ENCODE measurements around the gene CLCN7.

CLCN7 gene
- total RNA-seq = 65.8 to 108 (median 77.1) reads per million in 3 experiments

DNA sequence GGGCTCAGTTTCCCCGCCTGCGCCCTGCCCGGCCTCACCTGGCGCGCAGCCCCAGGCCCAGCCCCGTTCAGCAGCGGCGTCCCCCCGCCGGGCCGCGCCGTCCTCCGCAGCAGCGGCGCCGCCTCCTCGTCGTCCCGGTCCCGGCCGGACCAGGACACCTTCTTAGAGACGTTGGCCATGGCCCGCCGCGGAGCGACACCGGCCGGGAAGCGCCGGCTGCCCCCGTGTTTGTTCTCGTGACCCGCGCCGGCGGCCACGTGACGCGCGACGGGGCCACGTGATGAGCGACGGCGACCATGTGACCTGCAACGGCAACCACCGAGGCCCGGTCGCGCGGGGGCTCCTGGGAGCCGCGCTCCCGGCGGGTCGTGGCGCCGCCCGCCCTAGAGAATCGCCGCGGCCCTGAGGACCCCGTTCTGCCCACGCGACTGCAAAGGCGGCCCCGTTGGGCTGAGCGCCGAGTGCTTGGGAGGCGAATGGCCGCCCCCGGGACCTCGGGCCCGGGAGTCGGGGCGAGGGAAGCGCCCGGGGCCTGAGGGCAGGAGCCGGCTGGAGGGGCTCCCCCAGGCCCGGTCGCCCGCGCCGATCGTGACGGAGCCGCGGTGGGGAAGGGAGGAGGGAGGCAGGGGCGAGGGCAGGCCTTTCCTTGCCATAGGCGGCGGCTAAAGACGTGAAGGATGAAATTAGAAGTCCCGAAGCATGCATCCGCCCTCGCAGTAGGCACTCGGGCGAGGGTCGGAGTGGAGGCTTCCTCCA is at the start of gene CLCN7:
Gene CLCN7 (minus strand): TSS at position 233 of the 756 bp plus-strand sequence. CDS start 54 bp downstream, at position 179.
- peak; percentile 85 for DNase-seq

DNA sequence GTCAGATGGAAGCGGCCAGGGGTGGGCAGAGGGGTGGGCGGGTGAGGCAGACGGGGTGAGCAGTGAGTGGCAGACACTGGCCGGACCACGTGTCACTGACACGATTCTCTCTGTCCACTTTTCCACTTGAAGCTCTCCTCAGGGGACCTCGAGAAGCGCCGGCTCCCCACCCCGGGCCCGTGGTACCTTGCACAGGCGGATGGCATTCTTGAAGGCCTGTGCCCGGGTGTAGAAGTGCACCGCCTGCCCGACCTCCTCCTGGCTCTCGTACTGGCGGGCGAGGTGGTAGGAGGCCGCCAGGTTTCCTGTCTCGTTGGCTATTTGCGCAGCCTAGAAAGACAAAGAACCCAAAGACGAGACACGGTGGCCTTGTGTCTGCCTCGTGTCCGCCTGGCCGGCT is 49.5 kb upstream of the CLCN7 start:
- no peak for DNase-seq

- no peak for DNase-seq
Observed at GRCh38 chr16:1523581-1524245, 48.9 kb upstream of the CLCN7 start.

- DNase-seq = no peak
Observed at GRCh38 chr16:1520461-1520860, 45.6 kb upstream of the CLCN7 start.

DNA sequence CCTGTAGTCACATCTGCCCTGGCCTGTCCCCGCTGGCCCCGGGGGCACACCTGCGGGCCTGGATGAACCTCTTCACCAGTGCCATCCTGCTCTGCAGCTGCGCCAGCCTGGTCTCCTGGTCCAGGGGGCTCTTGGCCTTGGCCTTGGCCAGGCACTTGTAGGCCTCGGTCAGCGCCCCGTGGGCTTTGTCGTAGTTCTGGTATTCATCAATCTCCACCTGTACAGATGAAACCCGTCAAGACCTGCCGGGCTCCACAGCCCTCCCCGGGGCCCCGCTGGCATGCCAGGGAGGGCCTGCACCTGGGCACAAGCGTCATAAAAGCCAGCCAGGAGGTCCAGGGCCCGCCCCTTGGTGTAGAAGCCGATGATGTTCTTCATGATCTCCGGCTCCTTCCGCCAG is 45.0 kb upstream of the CLCN7 start:
- no peak for DNase-seq

GRCh38 chr16:1518626-1519135 is 43.9 kb upstream of the CLCN7 start:
- no peak for DNase-seq

DNA sequence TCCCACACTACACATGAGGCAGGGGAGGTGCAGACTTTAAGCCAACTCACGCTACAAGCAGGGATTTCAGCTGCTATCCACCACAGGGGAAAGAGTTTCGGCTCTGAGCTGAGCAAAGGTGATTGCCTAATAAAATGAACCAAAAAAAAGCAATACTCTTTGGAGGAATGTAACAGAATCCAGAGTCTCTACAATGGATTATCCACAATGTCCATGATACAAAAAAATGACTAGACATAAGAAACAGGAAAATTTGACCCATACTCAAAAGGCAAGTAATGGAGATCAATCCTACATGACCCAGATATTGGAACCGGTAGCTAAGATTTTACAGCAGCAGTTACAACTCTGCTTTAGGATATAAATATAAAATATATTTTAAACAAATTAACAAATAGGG is 39.7 kb upstream of the CLCN7 start:
- no peak for DNase-seq

GRCh38 chr16:1512774-1513173 is 37.9 kb upstream of the CLCN7 start:
- DNase-seq = no peak

GRCh38 chr16:1511662-1512569 is 37.1 kb upstream of the CLCN7 start:
- DNase-seq = no peak

GRCh38 chr16:1510941-1511351 is 36.1 kb upstream of the CLCN7 start:
- no peak for DNase-seq

DNA sequence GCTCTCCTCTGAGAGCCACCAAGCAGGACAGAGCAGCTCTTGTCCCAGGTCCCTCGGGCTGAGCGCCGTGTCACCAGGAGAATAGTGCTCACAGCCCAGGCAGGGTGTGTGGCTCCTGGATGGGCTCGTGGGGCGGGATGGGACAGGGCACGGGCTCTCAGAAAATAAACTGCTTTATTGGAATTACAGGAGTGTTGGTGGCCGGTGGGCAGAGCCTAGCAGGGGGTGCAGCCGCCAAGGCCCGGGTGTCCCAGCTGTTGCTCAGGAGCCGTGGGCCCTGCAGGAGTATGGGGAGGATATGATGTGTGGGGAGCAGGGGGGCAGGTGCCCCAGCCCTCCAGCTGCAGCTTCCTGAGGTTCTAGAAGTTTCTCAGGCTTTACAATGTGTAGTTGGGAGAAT is 35.4 kb upstream of the CLCN7 start:
- DNase-seq = no peak

DNA sequence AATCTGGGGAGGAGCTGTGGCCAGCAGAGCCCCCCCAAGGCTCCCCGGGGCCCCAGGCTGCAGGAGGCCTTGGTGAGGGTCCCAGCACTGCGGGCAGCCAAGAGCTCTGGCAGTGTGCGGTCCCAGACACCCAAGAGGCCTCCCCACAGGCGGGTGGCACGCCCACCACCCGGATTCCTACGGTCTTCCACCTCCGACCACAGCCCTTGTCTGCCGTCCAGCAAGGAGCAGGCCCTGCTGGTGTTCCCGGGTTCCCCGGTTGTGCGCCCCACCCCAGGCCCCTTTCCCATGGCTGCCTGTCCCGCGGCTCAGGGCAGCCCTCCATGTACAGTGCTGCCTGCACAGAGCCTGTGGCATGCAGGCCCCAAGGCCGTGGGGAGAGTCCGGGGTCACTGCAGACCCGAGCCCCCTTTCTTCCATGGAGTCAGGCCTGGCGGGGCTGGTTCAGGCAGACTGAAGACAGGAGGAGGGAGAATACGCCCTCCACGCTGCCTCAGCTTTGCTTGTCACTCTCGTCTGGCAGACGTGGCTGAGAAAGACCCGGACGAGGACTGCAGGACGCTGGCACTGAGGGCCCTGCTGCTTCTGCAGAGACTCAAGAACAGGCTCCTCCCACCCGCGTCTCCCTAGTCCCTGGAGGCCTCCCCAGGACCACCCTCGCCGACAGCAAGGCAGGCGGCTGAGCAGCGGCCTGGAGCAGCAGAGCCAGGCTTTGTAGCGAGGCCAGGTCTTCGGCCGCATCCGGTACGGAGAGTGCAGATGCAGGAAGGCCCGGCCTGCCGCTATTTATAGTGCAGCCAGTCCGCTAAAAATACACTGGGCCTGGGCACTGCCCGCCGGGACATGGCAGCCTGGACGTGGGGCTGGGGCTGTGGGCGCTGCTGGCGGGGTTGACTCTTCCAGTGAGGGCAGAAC is 34.7 kb upstream of the CLCN7 start:
- no peak for DNase-seq

GRCh38 chr16:1508494-1509187 is 33.8 kb upstream of the CLCN7 start:
- no peak for DNase-seq

DNA sequence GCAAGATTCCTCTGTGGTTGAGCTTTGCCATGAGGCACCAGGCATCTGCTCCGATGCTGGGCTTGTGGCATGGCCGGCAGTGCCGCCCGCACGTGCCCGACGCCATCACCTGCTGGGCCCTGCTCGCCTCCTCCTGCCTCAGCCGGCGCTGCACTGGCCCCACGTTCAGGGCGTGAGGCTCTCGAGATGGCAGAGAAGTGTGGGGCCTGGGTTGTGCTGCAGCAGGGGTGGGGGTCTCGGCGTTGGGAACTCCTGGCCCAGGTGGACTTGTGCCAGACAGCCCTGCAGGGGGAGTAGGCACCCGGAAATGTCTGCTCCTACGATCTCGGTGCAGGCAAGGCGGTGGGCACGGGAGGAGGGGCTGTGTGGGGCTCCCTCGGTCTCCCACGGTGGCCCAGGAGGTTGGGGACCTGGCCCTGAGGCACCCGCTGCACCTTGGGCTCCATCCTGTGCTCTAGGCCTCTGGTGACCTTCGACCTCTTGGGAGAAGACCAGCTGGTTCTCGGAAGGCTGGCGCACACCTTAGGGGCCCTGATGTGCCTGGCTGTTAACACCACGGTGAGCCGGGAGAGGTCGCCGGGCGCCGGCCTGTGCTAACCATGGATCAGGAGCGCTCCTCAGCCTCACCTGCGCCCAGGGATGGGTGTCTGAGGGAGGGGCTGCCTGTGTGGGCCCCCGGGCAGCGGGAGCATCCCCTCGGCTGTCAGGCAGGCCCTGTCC is 31.8 kb upstream of the CLCN7 start:
- no peak for DNase-seq

DNA sequence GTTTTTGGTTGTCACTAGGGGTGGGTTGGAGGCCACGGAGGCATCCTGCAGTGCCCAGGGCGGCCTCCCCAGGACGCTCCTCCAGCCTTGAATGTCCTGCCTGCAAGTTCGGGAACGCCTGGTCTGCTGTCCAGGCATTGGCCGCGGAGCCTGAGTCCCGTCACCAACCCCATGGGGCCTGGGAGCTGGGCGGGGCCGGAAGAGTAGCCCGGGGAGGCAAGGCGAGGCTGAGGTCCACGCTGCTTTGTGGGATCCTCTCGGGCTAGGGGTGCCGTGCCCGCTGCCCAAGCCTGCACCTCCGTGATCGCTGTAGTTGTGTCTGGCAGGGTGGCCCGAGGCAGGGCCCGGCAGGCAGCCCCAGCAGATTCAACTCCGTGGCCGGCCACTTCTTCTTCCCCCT is 31.1 kb upstream of the CLCN7 start:
- DNase-seq = no peak

DNA sequence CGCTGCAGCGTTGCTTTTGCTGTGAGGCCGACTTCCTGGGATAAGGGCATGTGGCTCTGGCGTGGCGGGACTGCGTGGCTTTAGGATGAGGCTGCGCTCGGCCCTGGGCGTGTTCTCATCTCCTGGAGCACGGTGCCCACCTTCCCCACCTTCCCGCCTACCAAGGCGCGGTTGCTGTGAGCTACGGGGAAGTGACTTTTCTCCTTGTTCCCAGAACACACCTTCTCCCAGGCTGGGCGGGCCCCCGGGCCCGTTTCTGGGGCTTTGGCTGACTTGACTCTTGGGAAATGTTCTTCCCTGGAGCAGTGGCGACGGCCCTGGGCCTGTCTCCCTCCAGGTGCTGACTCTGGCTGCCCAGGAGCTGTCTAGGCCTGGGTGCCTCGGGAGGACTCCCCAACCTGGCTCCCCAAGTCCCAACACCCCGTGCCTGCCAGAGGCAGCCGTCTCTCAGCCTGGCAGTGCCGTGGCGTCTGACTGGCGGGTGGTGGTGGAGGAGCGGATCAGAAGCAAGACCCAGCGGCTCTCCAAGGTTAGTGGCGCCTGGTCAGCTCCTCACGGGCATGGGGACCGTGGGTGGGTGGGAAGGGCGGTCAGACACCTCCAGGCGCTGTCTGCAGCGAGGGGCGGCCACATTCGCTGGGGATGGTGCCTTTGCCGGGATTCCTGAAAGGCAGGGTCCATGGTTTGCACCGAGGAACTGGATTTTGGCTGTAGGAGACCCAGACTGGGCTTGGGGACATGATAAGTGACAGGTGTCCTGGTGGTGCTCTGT is 30.4 kb upstream of the CLCN7 start:
- no peak for DNase-seq

- DNase-seq = no peak
Observed at GRCh38 chr16:1503110-1503955, 28.5 kb upstream of the CLCN7 start.

- DNase-seq = no peak
Observed at GRCh38 chr16:1502092-1503004, 27.5 kb upstream of the CLCN7 start.

All from central memory CD4-positive, alpha-beta T cell (primary cell).